Pancreas (tissue), 10 donors: ENCODE data around the gene SLC25A13. TPM values are rescaled to one million over a fixed set of nuclear protein-coding genes. Genes with fewer than 3 reads are reported as not detected.

ENCODE experiments used
- ATAC-seq, 4 donors: fragments of 200-7000 bp; cut with Tn5 transposase; one replicate each; pipeline versions ENCODE4 v1.8.0 to v1.9.1; 2020; ENCODE audit warnings: mild to moderate bottlenecking in 4 of 4, moderate library complexity in 4 of 4
- DNase-seq, 6 donors: peaks; one replicate each; pipeline ENCODE4 v3.0.0-alpha.2; 2020
- FAIRE-seq: peaks from 2 replicates; lab custom pipeline; 2012; peaks lifted over from hg19 to GRCh38; lab: Jason Lieb, UNC
- H3K27ac ChIP-seq, 4 donors: fragments of 200-600 bp; sonication (generic); 1 replicate in 3 of 4; 2 replicates in 1 of 4; pipeline versions ENCODE4 v1.5.0 to v1.8.0; 2020
- H3K27me3 ChIP-seq, 4 donors: fragments of 200-600 bp; one replicate each; pipeline ENCODE4 v1.8.0; 2021
- H3K36me3 ChIP-seq, 3 donors: fragments of 200-600 bp; sonication (generic) in 1 of 3; one replicate each; pipeline versions ENCODE4 v1.5.0 to v1.8.0; 2020 to 2021
- H3K4me1 ChIP-seq, 3 donors: fragments of 200-600 bp; one replicate each; pipeline ENCODE4 v1.8.0; 2021
- H3K4me3 ChIP-seq, 4 donors: fragments of 200-600 bp; sonication (generic) in 2 of 4; one replicate each; pipeline versions ENCODE4 v1.5.0 to v1.8.0; 2020 to 2021
- H3K9me3 ChIP-seq, 4 donors: fragments of 200-600 bp; one replicate each; pipeline ENCODE4 v1.8.0; 2021
- CTCF ChIP-seq, 4 donors: fragments of 200-600 bp; sonication (generic) in 3 of 4; IDR thresholded peaks; one replicate each; pipeline versions ENCODE4 v1.5.0 to v1.8.0; 2021; ENCODE audit warnings: antibody characterized with exemption in 4 of 4
- WGBS, 2 donors: extraction: QIAGEN DNeasy Blood & Tissue Kit; methylation state at CpG; one replicate each; pipeline ENCODE4 v1.1.7; 2013; 5-methylcytosine and 5-hydroxymethylcytosine counted together
- intact Hi-C, 3 donors: fragments of 100-400 bp; cut with DNase I; formaldehyde crosslinking; loops; one replicate each; pipeline versions ENCODE4 v1.11.1 to v1.14.2; 2022
- polyA plus RNA-seq, 2 donors: library from polyadenylated mRNA; stranded (reverse); fragments of 200-250 nt; gene quantifications; one replicate each; pipeline ENCODE4 v1.2.3, GENCODE V29; 2013
- total RNA-seq, 6 donors: library from RNA; stranded (reverse); fragmentation: NEBNext Ultra II Directional in 4 of 6; extraction: Animal tissue kit (Norgen Biotek cat#: 25700) in 4 of 6; gene quantifications; one replicate each; pipeline versions ENCODE4 v1.2.1 to v1.2.4, GENCODE V29; 2021 to 2023
- donor health status: healthy with polysubstance abuse.
- donor health status: DM: no; HTN: no; CAD: no; lungs with moderate emphysema.
- donor health status: DM: no; HTN: no; CAD: no.
- donor health status: control.
- donor health status: control.
- donor health status: Bipolar disorder and iron deficiency.
- donor health status: DM: yes; HTN: yes; CAD: no.
- donor health status: DM: no; HTN: no; CAD: no.
- donor health status: DM: no; HTN: no; CAD: no.
- donor health status: DM: yes; HTN: yes; CAD: no.

The SLC25A13 gene
- total and polyA plus RNA-seq, 8 donors: 4.2 to 15.0 (median 11.0) TPM

DNA sequence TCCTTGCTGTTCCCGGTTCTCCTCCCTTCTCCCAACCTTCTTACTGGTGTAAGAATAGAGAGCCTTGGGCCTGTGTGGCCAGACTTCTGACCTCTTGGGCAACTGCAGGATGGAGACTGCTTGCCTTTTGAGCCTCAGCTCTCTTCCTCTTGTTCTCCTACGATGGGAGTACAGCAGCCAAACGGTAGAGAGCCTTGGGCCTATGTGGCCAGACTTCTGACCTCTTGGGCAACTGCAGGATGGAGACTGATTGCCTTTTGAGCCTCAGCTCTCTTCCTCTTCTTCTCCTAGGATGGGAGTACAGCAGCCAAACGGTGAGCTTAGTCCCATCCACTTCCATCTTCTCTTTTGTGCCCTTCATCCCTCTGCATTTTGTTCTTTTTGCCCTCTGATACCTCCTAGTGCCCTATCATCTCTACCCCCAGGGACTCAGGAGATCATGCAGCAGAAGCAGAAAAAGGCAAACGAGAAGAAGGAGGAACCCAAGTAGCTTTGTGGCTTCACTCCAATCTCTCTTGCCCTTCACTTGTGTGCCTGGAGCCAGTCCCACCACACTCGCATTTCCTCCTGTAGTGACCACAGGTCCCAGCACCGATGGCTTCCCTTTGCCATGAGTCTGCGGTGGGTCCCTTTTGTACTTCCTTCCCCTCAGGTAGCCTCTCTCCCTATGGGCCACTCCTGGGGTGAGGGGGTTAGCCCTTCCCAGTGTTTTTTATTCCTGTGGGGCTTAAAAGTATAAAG, 15.3 kb downstream of the SLC25A13 start:
- intact Hi-C loops: no loop called here
- no peaks in the 10 kb centered on the region for H3K9me3 ChIP-seq
- H3K4me1 ChIP-seq: peaks cover 0 to 30% (median 17%) of the 10 kb centered on the region in 3 donors
- no peak for FAIRE-seq
- H3K27me3 ChIP-seq: no peaks in the 10 kb centered on the region
- TF ChIP-seq CTCF (IDR thresholded peaks at IDR 0.05): no peak
- DNase-seq: no peak
- no peak overlapping the region for H3K4me3 ChIP-seq
- WGBS, 2 donors: 78% methylated on average over 8 of the region's 8 CpGs
- no peaks in the 10 kb centered on the region for H3K36me3 ChIP-seq
- no peak for ATAC-seq
- H3K27ac ChIP-seq: no peak overlapping the region

DNA sequence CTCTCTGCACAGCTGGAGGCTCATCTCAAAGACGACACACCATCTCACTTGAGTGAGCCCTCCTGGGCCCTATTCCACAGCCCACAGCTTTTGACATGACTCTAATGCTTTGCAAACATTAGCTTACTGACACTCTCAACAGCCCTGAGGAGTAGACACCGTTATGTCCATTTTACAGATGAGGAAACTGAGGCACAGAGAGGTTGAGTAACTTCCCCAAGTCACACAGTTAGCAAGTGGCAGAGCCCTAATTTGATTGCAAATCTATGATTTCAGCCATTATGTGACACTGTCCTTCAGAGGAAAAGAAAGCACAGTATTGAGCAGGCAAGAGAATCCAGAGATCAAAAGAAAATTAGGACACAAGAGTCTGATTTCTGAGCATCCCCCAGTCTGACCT, 16.0 kb downstream of the SLC25A13 start:
- Histone ChIP-seq H3K9me3 (no peaks in the 10 kb centered on the region), H3K27ac (no peak overlapping the region), H3K27me3 (no peaks in the 10 kb centered on the region), H3K4me3 (no peak overlapping the region), H3K4me1 (peaks cover 0 to 30% (median 13%) of the 10 kb centered on the region in 3 donors), H3K36me3 (no peaks in the 10 kb centered on the region)
- 96 to 97% methylated on average over 2 of the region's 2 CpGs for WGBS, 2 donors
- TF ChIP-seq CTCF (IDR thresholded peaks at IDR 0.05): no peak
- intact Hi-C loops: no loop called here
- DNase-seq (no peak), FAIRE-seq (no peak), ATAC-seq (no peak)

DNA sequence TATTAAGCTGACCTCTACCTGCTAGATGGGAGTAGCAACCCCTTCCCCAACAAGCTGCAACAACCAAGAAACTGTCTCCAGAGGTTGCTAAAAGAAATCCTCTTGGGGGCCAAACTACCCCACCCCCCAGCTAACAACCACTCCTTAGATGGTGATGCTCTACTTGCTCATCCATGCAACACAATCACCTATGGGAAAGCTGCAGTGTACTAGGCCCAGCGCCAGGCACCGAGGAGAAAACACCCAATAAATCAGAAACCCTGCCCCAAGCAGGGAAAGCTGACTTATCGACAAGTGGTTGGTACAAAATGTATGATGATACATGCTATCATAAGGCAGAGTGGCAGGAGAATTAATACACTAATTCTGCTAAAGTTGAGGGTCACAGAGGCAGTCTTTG, 17.3 kb downstream of the SLC25A13 start:
- Histone ChIP-seq H3K4me1 (peaks cover 0 to 34% (median 13%) of the 10 kb centered on the region in 3 donors), H3K4me3 (no peak overlapping the region), H3K9me3 (no peaks in the 10 kb centered on the region), H3K27me3 (no peaks in the 10 kb centered on the region), H3K36me3 (no peaks in the 10 kb centered on the region), H3K27ac (no peak overlapping the region)
- WGBS, 2 donors: 88 to 90% methylated on average over 3 of the region's 3 CpGs
- TF ChIP-seq CTCF (IDR thresholded peaks at IDR 0.05): no peak
- intact Hi-C loops: no loop called here
- DNase-seq: no peak
- no peak for FAIRE-seq
- ATAC-seq: no peak

DNA sequence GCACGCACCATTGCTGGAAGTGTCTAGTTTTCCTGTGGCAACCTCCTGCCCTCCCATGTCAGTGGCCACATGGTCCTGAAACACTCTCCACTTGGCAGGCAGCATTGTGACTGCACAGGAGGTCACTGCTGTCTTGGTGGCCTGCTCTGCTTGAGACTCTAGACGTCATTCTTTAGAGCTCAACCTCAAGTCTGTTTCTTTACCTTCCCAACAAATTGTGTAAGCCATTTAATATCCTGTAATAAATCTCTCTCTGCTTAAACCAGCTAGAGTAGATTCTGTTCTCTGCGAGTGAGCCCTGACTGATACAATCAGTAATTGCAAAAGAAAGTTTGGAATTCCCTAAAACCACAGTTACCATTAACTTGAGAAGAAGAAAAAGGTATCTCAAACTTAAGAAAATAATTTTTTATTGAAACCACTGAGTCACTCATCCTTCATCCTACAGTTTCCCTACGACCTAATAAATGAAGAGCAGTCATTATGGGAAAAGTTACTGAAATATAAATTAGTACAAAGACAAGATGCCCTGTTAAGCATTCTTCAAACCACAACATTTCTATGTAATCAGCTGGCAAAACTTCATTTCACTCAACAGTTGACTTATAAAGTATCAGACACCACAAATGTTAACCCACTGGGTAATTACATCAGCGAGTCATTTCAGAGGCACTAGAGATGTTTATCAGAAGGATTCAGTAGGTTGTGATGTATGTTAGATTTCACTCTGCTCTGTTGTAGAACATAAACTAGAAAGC, 18.0 kb downstream of the SLC25A13 start:
- FAIRE-seq: no peak
- 81 to 83% methylated on average over 5 of the region's 5 CpGs for WGBS, 2 donors
- intact Hi-C loops: no loop called here
- Histone ChIP-seq H3K27ac (peak overlapping the region in 2 of 4 donors; percentile 38 to 39), H3K27me3 (no peaks in the 10 kb centered on the region), H3K4me1 (peaks cover 0 to 34% (median 13%) of the 10 kb centered on the region in 3 donors), H3K4me3 (no peak overlapping the region), H3K36me3 (no peaks in the 10 kb centered on the region), H3K9me3 (no peaks in the 10 kb centered on the region)
- TF ChIP-seq CTCF (IDR thresholded peaks at IDR 0.05): no peak
- DNase-seq: no peak
- peak; percentile 12 to 39 (median 20) for ATAC-seq
